Measurements from ENCODE around the gene ELMO1.

The ELMO1 gene

DNA sequence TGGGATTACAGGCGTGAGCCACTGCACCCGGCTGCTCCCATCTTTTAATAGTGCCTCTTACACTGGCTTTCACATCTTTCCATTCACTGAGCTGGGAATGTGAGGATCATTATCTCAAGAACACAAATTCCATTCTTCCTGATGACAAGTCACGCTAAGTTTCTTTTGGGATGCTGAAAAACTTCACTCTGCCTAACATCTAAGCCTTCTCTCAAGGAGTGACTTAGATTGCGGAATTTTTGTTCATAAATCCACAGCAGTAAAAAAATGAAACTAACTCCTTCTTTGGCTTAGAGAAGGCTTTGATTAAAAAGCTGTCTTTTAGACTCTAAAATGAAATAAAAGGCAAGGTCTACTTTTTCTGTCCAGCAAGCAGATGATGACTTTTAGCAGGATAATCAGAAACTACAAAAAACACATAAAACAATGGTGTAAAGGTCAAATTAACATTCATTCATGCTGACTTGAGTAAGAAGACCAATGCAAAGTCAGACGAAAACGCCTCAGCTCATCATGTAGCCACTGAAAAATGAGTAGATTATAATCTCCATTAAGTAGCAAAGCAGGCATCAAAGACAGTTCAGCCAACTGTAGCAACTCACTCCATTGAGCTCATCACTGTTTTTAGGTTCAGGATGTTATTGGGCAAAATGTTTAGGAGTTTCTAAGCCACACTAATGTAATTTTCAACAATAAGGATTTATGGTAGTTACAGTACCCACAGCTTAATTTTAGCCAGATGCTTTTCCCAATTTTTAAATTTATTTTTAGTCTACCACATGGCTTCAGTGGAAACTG, 178.8 kb downstream of the ELMO1 start:
- no peak for DNase-seq (ENCODE audit: low read depth in 2 of 2)

DNA sequence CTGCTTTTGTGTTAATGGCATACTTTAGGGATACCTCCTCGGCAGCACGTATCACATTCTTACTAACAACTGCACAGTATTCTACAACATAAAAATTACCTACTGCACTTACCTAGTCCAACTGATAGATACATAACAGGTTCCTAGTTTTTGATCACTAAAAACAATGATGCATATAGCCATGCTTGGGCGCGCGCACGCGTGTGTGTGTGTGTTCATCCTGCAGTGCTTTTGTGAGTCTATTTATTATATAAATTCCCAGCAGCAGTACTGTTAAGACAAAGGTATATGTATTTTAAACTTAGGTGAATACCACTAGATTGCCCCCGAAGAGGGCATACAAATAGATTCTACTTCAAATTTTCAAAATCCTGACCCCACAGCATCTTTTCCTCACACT, 181.4 kb downstream of the ELMO1 start:
- DNase-seq (ENCODE audit: low read depth in 2 of 2): no peak

DNA sequence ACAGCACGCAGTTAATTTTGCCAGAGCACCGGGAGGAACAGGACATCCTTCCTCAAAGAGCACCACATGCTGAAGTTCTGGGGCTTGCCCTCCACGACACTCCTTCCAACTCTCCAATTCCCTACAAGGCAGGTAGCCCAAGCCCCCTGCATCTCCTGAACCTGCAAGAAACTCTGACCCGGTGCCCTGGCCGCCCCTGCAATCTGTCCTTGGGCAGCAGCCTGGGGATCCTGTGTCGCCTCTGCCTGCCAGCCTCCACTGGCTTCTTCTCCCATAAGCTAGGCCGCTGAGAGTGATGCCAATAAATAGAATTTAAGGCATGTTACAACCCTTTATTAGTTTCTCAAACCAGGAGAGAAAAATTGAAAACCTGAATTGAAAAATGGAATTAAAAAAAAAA, 182.8 kb downstream of the ELMO1 start:
- no peak for DNase-seq (ENCODE audit: low read depth in 2 of 2)

GRCh38 chr7:37265006-37265405, 183.7 kb downstream of the ELMO1 start:
- DNase-seq (ENCODE audit: low read depth in 2 of 2): no peak

DNA sequence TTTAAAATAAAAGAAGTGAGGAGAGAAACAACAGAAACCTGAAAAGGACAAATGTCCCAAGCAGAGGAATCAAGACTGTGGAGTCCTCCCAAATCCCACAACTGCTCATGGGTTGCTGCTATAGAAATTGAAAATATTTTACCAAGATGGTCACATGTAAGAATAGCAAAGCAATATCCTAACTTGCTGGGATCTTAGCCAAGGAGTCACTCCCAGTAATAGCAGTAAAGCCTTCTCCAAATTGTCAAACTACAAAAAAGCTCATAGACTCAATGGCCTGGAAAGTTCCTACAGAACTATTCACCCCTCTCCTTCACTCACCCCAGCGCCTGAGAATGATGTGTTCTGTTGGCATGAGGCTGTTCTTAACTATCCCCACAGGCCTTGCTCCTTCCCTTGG, 186.5 kb downstream of the ELMO1 start:
- no peak for DNase-seq (ENCODE audit: low read depth in 2 of 2)

DNA sequence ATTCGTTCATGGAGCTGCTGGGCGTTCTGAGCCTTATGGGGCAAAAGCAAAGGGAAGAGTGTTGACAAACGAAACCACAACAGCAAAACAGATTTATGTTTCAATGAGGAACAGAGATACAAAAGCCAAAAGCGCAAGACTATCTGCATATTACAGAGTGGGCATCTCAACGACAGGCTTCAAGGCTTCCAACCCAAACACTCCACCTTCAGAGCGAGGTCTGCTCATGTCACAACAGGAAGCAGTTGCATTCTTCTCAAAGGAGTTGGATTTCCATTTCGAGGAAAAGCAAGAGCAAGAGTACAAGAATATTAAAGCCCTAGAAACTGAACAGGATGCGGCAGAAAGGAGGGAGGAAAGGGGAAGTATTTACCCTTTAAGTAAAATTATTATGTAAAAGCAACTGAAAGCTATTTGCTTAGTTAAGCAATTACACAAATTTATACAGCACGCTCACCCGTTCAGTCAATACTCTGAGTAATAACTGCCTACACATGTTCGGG, 189.3 kb downstream of the ELMO1 start:
- no peak for DNase-seq (ENCODE audit: low read depth in 2 of 2)

DNA sequence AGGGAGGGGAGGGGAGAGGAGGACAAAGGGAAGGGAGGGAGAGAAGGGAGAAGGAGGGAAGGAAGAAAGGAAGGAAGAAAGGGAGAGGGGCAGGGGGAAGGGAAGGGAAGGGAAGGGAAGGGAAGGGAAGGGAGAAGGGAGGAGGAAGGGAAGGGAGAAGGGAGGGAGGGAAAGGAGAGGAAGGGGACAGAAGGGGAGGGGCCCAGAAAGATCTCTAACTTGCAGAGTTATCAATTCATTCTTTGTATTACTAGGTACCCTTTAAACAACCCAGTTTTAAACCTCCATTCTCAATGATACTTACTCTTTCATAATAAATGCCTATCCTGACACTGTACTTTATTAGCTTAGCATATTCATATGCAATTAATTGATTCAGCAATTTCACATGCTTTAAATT, 192.0 kb downstream of the ELMO1 start:
- DNase-seq (ENCODE audit: low read depth in 2 of 2): no peak

DNA sequence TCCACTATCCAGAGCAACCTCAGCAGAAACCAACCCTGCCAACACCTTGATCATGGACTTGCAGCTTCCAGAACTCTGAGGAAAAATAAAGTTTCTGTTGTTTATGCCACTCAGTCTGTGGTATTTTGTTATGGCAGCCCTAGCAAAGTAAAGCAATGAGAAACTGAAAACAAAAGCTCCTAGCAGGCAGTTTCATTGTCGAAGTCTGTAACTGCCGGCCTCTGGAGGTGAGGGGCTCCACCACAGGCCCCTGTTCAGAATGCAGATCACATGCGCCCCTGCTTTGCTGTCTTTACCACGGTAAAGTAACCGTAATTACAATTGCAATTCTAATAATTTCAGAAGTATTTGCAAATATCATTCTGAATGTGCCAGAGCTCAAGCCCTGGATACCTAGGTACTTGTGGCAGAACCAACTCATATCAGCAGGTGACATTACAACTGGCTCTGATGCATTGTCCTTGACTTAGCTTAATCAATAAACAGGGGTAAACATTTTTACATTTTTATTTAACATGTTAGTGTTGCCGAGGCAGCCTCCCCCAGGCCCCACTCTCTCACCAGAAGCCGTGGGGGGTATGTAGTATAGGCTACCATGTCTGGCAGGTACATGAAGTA, 193.2 kb downstream of the ELMO1 start:
- no peak for DNase-seq (ENCODE audit: low read depth in 2 of 2)

DNA sequence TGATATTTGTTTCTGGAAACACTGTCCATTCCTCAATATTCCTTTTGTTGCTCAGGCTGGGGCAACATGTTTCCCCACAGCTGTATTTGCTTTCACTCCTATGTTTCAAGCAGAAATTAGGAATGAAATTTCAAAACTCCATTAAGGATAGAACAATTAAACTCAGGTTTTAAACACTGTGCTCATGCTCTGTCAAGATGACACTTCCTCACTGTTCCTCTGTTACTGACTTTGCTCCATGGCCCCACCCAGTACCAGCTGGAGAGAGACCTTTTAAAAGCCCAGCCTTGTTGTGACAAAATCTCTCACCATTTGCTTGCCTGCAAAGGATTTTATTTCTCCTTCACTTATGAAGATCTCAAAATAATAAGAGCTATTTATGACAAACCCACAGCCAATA, 197.4 kb downstream of the ELMO1 start:
- no peak for DNase-seq (ENCODE audit: low read depth in 2 of 2)

DNA sequence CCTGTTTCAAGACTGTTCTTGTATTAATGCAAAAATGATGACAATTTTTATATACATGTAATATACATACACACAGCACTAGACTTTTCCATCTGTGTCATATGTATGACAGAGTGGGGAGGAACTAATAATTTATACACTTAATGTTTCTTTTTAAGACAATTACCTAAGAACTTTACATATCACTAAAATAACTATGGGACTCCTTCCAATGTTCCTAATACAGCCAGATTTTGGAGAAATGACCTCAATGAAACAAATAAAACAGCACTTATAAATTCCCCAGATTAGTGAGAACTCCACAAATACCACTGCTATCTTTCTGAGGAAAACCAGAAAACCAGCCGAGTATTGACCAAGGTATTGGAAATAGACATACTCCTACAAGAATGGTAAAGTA, 199.4 kb downstream of the ELMO1 start:
- DNase-seq (ENCODE audit: low read depth in 2 of 2): no peak

- DNase-seq (ENCODE audit: low read depth in 2 of 2): no peak
These were observed 200.2 kb downstream of the ELMO1 start for GRCh38 chr7:37248396-37248861.

- no peak for DNase-seq (ENCODE audit: low read depth in 2 of 2)
These were observed 200.8 kb downstream of the ELMO1 start for GRCh38 chr7:37247861-37248260.

GRCh38 chr7:37245590-37245989, 203.1 kb downstream of the ELMO1 start:
- no peak for DNase-seq (ENCODE audit: low read depth in 2 of 2)

- no peak for DNase-seq (ENCODE audit: low read depth in 2 of 2)
These were observed 211.8 kb downstream of the ELMO1 start for GRCh38 chr7:37236906-37237305.

- DNase-seq (ENCODE audit: low read depth in 2 of 2): no peak
These were observed 212.9 kb downstream of the ELMO1 start for GRCh38 chr7:37235813-37236212.

GRCh38 chr7:37234928-37235327, 213.7 kb downstream of the ELMO1 start:
- DNase-seq (ENCODE audit: low read depth in 2 of 2): no peak

- DNase-seq (ENCODE audit: low read depth in 2 of 2): no peak
These were observed 214.3 kb downstream of the ELMO1 start for GRCh38 chr7:37234334-37234733.

DNA sequence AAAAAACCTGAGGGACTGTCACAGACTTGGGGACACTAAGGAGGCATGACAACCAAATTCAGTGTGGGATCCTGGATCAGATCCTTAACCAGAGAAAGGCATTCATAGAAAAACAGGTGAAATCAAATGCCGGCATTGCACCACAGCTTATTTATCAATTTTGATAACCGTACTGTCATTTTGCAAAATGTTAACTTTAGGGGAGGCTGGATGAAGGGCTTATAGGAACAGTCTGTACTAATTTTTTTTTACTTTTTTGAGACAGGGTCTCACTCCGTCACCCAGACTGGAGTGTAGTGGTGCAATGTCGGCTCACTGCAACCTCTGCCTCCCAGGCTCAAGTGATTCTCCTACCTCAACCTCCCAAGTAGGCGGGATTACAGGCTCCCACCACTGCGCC, 217.1 kb downstream of the ELMO1 start:
- no peak for DNase-seq (ENCODE audit: low read depth in 2 of 2)

DNA sequence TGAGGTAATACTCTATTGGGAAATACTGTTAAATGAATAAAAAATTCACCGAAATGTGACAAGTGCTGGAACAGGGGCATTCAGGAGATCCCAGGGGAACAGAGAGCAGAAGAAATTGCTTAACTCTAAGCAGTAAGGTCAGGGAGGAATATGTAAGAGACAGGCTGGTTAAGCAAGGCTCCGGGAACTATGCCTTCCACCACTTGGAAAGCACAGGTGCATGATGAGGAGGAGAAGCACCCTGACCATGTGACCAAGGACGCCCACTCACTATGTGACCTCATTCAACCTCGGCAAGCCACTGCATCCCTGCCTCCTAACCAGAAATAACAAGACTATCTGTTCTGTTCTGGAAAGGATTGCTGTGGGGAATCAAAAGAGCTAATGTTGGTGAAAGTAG, 218.4 kb downstream of the ELMO1 start:
- no peak for DNase-seq (ENCODE audit: low read depth in 2 of 2)

GRCh38 chr7:37229381-37229780, 219.3 kb downstream of the ELMO1 start:
- no peak for DNase-seq (ENCODE audit: low read depth in 2 of 2)

GRCh38 chr7:37225285-37225969, 223.2 kb downstream of the ELMO1 start:
- no peak for DNase-seq (ENCODE audit: low read depth in 2 of 2)

DNA sequence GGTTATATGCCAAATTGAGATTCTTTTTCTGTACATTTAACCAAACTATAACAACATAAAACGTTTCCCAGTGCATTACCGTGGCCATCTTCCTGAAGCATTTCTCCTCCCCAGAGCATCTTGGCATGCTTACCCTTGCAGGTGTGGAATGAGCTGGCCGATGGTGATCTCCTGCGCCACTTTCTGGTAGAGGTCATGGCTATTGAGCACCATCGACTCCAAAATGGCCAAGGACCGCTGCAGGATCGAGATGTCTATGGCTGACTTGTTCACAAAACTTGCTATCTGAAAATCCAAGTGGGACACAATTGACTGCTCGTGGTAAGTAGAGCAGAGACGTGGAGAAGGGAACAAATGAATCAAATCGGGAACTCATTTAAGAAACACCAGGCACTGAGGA, 223.9 kb downstream of the ELMO1 start:
- no peak for DNase-seq (ENCODE audit: low read depth in 2 of 2)

GRCh38 chr7:37220664-37221063, 228.0 kb downstream of the ELMO1 start:
- no peak for DNase-seq (ENCODE audit: low read depth in 2 of 2)
